KOPT-K1 (cell line): ENCODE measurements around the gene ATF4.

Experiments used
- H3K27ac ChIP-seq: fragments of 200-600 bp; sonication (generic); 2 replicates; pipeline ENCODE4 v1.5.1; 2016; ENCODE audit warnings: antibody characterized with exemption, mild to moderate bottlenecking, low read depth, low read length; ENCODE audit not compliant: poor library complexity, severe bottlenecking
- H3K36me3 ChIP-seq: fragments of 200-600 bp; sonication (generic); 2 replicates; pipeline ENCODE4 v1.5.1; 2017; ENCODE audit warnings: antibody characterized with exemption, mild to moderate bottlenecking, low read length, moderate library complexity; ENCODE audit not compliant: insufficient read depth
- H3K9me3 ChIP-seq: fragments of 200-600 bp; sonication (generic); 2 replicates; pipeline ENCODE4 v1.5.1; 2017; ENCODE audit warnings: antibody characterized with exemption, low read length, mild to moderate bottlenecking; ENCODE audit not compliant: insufficient read depth, poor library complexity, severe bottlenecking

The ATF4 gene

GRCh38 chr22:39543095-39543494, 22.7 kb downstream of the ATF4 start:
- Histone ChIP-seq H3K36me3 (no peaks in the 10 kb centered on the region), H3K27ac (no peak overlapping the region), H3K9me3 (no peaks in the 10 kb centered on the region)

- Histone ChIP-seq H3K27ac (no peak overlapping the region), H3K36me3 (no peaks in the 10 kb centered on the region), H3K9me3 (no peaks in the 10 kb centered on the region)
These were observed 25.3 kb downstream of the ATF4 start for GRCh38 chr22:39545386-39546365.

- no peaks in the 10 kb centered on the region for H3K9me3 ChIP-seq
- no peak overlapping the region for H3K27ac ChIP-seq
- no peaks in the 10 kb centered on the region for H3K36me3 ChIP-seq
These were observed 26.7 kb downstream of the ATF4 start for GRCh38 chr22:39546889-39547586.

- Histone ChIP-seq H3K36me3 (no peaks in the 10 kb centered on the region), H3K9me3 (no peaks in the 10 kb centered on the region), H3K27ac (no peak overlapping the region)
These were observed 27.2 kb downstream of the ATF4 start for GRCh38 chr22:39547587-39547947.

GRCh38 chr22:39553429-39553828, 33.1 kb downstream of the ATF4 start:
- Histone ChIP-seq H3K36me3 (no peaks in the 10 kb centered on the region), H3K27ac (no peak overlapping the region)

GRCh38 chr22:39554151-39554550, 33.8 kb downstream of the ATF4 start:
- H3K36me3 ChIP-seq, result no peaks in the 10 kb centered on the region
- H3K27ac ChIP-seq, result no peak overlapping the region
- no peaks in the 10 kb centered on the region for H3K9me3 ChIP-seq

More at GRCh38 chr22:39553429-39553828, 33.1 kb downstream of the ATF4 start:
- no peaks in the 10 kb centered on the region for H3K9me3 ChIP-seq

DNA sequence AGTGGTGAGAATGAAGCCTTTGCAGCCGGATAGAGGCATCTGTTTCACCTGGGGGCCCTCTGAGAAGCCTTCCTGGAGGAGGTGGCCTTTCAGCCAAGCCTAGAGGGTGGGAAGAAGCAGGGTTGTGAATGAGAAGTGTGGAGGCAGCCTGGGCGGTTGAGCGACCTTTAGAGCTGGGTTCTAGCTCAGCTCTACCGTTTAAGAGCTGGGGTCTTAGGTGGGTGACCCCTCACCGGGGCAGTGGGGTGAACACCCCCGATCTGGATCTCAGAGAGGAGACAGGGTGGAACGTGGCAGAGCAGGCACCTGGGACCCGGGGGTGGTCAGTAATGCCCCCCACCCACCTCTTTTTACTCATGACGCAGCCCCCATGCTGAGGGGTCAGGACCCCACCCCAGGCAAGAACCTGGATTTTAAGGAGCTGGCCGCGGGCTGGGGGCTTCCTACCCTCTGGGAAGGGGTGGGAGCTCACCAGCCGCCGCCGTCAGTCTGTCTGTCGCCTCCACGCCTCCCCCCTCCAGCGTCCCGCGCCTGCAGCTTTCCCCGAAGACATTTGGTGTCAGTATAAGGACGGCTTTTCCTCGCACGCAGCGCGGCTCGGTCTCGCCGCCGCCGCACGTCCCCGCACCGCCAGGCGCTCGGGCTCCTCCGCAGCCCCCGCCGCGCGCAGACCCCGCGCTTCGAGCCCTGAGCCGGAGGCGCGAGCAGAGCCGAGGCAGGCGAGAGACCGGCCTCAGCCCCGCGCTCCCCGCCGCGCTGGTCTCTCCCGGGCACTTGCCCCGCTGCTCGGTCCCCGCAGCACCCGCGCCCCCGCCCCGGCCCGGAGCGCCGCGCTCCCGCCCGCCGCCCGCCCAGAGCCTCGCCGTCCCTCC, 36.8 kb downstream of the ATF4 start:
- Histone ChIP-seq H3K9me3 (no peaks in the 10 kb centered on the region), H3K36me3 (no peaks in the 10 kb centered on the region), H3K27ac (no peak overlapping the region)

DNA sequence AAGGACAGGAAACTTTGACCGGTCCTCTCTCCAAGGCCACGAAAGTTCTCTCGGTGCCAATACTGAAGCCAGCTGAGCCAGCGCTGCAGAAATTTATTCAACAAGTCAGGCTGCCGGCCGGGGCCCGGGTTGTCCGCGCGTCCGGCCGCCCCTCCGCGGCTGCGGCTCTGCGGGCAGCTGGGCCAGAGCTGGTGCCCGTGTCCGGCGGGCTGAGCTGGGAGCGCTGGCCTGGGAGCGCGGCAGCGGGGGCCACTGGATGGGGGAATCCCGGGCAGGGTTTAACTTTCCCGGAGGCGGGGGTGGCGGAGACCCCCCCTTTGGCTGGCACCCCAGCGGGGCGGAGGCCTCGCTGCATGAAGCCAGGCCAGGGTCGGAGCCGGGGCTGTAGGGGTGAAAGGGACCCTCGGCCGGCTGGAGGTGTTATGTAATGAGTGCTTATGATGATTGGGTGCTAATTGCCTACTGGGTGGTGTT, 37.9 kb downstream of the ATF4 start:
- H3K9me3 ChIP-seq, result no peaks in the 10 kb centered on the region
- H3K27ac ChIP-seq, result no peak overlapping the region
- H3K36me3 ChIP-seq, result no peaks in the 10 kb centered on the region

GRCh38 chr22:39558950-39559349, 38.6 kb downstream of the ATF4 start:
- Histone ChIP-seq H3K27ac (no peak overlapping the region), H3K9me3 (no peaks in the 10 kb centered on the region), H3K36me3 (no peaks in the 10 kb centered on the region)

- H3K27ac ChIP-seq, result no peak overlapping the region
- no peaks in the 10 kb centered on the region for H3K36me3 ChIP-seq
- H3K9me3 ChIP-seq, result no peaks in the 10 kb centered on the region
These were observed 39.2 kb downstream of the ATF4 start for GRCh38 chr22:39559456-39560105.

DNA sequence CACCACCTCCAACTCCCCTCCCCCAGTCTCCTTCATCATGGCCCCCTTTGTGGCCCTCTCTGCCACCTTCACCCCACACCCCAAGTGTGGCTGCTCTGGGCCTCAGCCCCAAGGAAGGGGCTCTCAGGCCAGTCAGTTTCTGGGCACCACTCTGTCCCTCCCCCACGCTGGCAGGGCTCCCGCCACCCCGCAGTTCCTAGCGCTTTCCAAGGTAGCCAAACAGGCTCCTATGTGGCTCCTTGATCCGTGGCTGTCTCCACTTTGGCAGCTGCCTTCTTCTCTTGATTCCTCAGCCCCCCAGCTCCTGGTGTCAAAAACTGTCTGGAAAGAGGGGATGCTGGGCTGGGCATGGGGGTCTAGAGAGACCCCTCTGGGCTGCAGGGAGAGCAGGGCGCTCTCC, 39.8 kb downstream of the ATF4 start:
- Histone ChIP-seq H3K36me3 (no peaks in the 10 kb centered on the region), H3K9me3 (no peaks in the 10 kb centered on the region), H3K27ac (no peak overlapping the region)

- no peaks in the 10 kb centered on the region for H3K9me3 ChIP-seq
- H3K27ac ChIP-seq, result no peak overlapping the region
- H3K36me3 ChIP-seq, result no peaks in the 10 kb centered on the region
These were observed 42.6 kb downstream of the ATF4 start for GRCh38 chr22:39562839-39563489.

DNA sequence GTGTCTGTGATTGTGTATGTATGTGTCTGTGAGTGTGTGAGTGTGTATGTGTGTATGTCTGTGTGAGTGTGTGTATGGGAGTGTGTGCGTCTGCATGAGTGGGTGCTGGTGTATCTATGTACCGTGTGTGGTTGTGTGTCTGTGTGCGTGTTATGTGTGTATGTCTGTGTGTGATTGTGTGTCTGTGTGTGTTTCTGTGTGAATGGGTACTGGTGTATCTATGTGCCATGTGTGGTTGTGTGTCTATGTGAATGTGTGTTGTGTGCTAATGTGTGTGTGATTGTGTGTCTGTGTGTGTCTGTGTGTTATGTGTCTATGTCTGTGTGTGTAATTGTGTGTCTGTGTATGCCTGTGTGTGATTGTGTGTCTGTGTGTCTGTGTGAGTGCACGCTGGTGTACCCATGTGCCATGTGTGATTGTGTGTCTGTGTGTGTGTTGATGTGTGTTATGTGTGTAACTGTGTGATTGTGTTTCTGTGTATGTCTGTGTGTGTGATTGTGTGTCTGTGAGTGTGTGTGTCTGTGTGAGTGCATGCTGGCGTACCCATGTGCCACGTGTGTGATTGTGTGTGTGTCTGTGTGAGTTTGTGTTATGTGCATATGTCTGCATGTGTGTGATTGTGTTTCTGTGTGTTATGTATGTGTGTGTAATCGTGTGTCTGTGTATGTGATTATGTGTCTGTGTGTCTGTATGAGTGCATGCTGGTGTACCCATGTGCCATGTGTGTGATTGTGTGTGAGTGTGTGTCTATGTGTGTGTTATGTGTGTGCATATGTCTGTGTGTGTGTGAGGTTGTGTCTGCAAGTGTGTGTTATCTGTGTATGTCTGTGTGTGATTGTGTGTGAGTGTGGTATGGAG, 43.4 kb downstream of the ATF4 start:
- H3K27ac ChIP-seq, result no peak overlapping the region
- H3K36me3 ChIP-seq, result no peaks in the 10 kb centered on the region
- no peaks in the 10 kb centered on the region for H3K9me3 ChIP-seq
